GM18907 (cell line): Measurements from ENCODE around the gene ARL2BP.

ENCODE experiments used
- ATAC-seq: cut with Tn5 transposase; IDR thresholded peaks from one replicate; pipeline ENCODE4 v1.9.1; 2021; ENCODE audit warnings: mild to moderate bottlenecking, moderate library complexity; ENCODE audit not compliant: unreplicated experiment

Gene ARL2BP

DNA sequence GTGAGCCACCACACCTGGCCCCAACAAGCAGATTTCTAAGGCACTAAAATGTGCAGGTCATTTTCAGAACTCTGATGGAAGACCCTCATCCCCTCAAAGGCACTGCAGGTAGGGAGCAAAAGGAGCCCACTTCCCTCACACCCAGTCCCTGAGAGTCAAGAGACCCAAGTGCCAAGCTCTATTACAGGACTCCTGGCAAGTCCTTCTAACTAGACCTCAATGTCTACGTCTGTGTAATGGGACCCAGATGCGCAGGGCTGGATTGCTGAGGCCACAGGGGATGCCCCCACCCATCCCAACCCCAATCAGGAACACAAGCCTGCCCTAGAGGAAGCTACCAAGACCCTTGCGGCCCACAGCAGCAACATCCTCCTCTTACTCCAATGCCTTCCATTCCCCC is 36.7 kb downstream of the ARL2BP start:
- ATAC-seq = no peak

DNA sequence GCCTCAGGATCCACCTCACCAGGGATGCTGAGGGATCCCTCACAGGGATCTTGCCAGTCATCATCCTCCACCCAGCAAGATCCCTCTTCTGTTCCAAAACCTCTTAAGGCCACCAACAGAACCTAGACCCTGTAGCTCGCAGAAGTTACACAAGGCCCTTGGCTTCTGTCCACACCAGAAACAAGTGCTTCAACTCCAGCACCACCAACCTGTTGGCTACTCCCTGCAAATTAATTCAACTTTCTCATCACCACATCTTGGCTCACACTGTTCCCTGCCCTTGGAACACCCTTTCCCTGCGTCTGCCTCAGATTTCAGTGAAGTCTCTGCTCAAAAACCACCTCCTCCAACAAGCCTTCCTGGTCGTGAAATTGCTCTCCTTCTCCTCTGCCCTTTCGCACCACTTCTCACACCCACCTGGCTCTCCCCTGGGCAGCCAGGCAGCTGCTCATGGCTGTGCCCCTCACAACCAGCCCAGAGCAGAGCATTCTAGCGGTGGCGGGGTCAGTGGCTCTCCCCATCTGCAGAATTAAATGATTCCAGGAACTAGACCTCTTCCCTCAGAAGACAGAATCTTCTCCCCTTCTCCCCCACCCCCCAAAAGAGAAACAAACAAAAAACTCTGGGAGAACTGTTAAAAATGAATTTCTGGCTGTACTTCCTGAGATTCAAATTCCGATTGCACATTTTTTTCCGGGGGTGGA is 37.6 kb downstream of the ARL2BP start:
- ATAC-seq = no peak

DNA sequence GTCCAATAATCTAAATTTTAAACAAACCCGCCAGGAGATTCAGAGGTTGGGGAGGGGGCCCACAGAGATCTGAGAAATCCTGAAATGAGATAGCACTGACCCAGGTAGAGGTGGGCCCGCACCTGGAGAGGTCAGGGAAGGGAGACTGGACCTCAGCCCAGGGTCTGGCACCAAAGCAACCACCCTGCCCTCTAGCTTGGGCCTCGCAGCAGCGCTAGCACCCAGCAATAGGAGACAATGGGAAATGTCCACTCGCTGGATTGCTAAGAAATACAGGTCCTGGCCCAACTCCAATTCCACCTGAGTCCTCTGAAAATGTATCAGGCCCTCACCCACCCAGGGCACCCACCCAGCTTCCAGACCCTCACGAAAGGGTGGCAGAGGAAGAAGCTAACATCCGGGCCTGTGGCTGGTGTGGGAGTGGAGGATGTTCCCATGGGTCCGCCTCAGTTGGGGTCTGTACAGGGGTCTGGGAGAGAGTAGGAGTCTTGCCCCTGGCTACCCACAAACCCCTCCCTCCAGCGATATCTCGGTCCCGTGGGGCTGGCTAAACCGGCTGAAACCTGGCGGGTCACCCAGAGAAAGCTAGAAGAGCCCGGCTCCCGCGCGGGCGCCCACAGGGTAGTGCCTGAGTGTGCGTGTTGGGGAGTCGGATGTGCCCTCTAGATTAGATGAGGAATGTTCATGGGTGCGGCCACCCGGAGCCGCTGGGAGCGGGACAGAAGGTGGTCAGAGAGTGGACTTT is 38.3 kb downstream of the ARL2BP start:
- ATAC-seq = no peak

DNA sequence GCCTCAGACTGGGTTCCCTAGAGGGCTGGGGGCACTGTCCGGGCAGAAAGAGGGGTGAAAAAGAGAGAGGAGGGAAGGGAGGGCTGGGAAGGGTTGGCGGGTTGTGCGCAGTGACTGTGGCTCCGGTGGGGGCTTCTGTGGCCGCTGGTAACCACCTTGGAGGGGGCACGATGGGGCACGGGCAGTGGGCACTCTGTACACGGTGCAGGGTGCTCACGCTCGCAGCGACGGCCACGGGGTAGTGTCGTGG is 38.8 kb downstream of the ARL2BP start:
- no peak for ATAC-seq

DNA sequence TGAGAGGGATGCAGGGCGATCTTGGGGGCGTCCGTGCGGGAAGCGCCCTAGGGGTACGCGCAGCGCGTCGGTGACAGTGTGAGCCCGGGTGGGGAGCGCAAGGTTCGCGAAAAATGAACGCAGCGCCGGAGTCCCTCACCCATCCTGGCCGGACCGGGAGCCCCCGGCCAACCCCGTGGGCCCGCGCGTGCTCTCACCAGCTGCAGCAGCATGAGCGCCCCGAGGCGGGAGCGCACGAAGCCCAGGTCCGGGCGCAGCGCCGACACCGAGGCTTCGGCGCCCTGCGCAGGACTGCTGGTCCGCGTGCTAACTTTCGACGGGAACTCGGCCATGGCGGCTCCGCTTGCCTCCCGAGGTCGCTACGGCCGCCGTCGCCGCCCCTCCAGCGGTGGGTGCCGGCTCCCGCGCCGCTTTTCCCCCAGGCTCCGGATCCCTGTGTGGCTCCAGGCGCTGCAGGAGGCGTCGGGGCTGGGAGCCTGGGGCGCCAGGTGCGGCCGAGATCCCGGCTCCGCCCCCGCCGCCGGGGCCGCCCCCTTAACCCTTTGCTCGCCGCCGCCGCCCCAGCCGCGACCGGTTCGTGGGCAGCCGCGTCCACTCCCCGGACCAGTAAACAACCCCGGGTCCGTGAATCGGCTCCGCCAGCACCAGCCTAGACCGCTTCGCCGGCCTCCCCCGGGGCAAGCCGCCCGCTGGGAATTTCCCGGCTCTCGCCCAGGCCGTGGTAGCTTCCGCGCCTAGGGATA is 39.3 kb downstream of the ARL2BP start, which contains the start of gene PLLP:
PLLP (minus strand) TSS at position 464 of the 743 bp plus-strand sequence; CDS start at position 332, 132 bp downstream.
- no peak for ATAC-seq

DNA sequence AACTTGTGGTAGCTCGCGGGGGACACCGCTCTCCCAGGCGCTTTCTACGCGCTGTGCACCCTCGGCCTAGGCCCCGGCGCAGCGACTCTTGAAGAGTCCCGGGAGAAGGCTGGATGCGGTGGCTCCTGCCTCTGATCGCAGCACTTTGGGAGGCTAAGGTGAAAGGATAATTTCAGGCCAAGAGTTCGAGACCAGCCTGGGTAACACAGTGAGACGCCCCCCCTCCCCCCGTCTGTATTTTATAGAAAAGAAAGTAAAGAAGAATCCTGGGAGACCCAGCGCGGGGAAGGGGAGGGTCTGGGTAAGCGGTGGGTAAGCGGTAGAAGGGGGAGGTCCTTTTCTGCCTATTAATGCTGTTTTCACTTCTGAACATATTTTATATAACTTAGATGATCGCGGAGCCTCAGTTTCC is 39.9 kb downstream of the ARL2BP start:
- no peak for ATAC-seq

DNA sequence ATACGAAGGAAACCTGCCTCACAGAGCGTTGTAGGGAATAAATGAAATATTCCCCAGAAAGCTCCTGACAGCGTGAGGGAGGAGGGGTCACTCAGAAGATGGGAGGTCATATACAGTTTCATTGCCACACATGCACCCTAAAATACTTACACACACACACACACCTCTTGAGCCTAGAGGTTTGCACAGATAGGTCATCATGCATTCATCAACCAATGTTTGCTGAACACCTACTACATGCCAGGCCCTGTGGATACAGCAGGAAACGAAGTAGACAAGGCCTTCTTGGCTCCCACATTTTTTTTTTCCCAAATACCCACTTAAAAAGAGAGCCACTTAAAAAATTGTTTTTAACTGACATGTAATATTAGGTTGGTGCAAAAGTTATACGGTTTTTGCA is 40.3 kb downstream of the ARL2BP start:
- no peak for ATAC-seq

DNA sequence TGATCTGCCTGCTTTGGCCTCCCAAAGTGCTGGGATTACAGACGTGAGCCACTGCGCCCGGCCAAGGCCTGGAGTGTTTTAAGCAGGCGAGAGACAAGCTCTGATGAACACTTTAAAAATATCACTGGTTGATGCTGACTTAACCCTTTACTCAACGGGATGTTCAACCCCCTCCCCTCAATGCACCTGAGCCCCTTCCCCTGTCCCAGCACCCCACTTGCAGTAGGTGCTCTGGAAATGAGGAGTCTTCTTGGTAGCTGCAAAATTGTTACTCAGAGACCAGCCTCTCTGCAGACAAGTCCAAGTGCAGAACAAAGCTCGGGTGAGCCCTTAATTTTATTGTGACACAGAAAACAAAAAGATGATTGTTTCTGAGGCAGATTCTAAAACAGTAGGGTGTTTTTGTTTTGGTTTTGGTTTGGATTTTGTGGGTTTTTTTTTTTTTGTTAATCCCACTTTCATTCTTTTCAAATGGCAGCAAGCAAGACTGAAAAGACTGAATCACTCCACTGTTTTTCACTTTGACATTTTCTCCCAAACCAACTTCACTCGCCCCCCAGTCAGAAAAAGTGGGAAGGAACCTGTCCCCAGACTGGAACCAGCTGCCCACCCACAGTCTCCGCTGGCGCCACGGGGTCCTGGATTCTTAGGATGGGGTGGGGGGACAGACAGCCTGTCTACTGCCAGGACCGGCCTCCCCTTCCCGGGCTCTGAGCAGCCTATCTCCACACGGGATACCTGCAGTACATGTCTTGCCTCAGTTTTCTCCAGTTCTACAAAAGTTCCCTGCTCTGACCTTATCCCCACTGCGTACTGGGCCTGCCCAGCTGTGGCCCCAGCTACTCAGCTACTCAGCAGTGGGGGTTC is 44.6 kb downstream of the ARL2BP start:
- no peak for ATAC-seq

DNA sequence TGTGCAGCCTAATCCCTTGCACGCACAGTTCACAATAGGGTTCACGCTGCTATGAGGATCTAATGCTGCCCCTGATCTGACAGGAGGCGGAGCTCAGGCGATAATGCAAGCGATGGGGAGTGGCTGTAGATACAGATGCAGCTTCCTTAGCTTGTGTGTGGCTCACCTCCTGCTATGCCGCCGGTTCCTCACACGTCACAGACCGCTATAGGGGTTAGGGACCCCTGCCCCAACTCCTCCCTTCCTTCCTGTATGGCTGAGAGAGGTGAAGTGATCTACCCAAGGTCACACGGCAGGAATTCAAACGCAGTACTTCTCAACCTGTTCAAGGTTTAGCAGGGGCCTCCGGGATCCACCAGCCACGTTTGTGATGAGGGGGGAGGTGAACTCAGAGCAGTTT is 52.8 kb downstream of the ARL2BP start:
- ATAC-seq = no peak

DNA sequence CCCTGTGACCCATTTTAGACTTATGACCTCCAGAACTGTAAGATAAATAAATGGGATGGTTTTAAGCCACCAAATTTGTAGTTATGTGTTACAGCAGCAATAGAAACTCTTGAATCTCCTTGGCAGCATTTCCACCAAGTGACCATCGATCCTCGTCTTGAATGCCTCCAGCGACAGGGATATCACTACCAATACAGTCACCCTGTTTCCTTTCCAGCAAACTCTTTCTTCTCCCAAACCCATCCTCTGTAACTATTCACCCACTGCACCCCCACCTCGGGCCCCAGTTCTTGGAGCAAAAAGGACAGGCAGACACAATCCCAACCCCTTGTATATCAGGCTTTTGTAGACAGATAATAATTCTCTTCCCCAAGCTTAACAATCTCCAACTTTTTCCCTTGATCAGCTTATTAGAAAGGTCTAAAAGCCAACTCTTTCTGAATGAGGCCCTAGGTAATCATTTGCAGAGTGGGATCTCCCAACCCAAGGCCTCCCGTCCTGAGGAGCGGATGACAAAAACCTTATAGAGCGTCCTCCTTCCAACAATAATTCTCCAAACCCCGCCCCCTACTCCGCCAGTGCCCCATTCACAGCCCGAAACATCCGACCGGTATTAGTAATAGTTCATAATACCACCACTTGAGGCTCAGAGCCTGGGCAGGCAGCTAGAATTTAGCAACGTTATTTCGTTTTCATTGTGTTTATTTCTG is 54.1 kb downstream of the ARL2BP start:
- ATAC-seq = peak; percentile 35

DNA sequence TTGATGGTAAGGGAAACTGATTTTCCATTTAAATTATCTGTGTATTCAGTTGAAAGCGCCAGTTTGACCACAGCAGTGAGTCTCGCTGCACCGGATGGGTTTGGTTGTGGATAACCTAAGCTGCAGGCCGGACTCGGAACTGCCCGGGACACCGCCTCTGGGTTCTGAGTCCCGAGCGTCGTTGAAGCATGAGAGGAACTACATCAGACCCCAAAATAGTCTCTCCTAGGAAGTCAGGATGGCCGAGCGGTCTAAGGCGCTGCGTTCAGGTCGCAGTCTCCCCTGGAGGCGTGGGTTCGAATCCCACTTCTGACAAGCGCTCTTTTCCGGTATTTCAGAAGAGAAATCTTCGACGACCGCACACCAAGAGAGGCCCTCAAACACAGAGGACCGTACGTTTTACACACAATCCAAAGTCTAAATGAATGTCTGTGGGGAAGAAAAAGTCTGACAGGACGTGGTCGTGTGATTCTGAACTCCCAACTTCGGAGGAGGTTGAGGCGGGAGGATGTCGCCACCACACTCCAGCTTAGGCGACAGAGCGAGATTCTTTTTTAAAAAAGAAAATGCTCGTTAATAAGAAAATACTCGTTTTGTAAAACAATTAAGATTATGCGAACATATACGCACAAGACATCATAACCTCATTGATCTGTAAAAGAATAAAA is 54.8 kb downstream of the ARL2BP start:
- peak; percentile 60 for ATAC-seq

DNA sequence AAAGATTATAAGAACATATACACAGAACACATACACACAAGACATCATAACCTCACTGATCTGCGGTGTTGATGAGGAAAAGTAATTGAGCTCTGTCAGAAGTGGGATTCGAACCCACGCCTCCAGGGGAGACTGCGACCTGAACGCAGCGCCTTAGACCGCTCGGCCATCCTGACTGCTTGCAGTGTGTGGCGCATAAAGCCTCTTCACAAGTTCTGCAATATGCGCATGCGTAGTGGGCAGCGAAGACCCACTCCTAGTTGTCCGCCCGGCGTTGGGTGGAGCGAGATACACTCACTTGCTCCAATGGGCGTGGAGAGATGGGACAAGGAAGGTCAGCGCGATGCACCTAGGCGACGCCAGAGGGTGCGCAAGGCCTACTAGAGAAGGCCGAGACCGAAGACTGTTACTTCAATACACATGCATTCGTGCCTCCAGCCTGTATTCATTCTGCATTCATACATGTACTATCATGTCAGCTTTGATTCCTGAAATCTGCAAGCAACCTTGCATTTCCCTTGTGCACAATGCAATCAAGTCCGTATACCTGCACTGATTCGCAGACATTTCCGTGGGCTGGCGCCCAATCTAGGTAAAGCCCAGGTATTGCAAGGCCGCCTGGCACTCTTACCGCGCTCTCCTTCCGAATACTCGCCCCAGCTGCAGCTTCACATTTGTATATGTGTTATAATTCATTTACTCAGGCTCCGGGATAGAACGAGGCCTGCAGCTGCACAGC is 55.5 kb downstream of the ARL2BP start:
- peak; percentile 84 for ATAC-seq

DNA sequence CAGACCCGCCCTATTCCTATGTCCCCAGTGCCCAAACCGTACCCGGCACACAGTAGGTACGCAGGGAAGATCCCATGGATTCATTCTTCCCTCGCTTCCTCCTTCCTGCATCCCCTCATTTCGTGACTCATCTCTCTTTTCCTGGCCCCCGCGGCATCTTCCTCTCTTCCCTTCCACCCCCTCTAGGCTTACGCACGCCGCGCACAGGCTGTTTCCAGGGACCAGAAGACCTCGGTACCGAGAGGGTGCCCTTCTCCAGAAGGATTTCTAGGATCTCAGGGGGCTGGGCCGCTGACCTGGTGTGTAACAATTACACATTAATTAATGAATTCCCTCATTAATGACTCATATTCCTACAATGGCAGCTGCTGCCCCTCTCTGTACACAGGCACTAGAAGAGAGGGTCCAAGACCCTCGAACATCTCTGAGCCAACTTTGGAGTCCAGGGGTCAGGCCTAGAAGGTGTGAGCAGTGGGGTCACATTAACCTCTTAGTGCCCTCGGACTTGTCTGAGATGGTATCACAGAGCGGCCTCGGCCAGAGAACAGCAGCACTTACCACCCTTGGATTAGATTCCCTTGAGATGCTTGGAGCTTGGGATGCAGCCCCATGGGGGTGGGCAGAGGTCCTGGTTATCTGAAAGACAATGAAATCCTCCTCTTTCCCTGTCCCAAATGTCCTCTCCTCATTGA is 56.2 kb downstream of the ARL2BP start:
- no peak for ATAC-seq
